GM21528 (cell line): Measurements from ENCODE around the gene CABLES2.

Source experiments
- ATAC-seq: cut with Tn5 transposase; IDR thresholded peaks from one replicate; pipeline ENCODE4 v1.9.1; 2021; ENCODE audit warnings: mild to moderate bottlenecking, moderate library complexity; ENCODE audit not compliant: unreplicated experiment, low FRiP score

CABLES2 gene

DNA sequence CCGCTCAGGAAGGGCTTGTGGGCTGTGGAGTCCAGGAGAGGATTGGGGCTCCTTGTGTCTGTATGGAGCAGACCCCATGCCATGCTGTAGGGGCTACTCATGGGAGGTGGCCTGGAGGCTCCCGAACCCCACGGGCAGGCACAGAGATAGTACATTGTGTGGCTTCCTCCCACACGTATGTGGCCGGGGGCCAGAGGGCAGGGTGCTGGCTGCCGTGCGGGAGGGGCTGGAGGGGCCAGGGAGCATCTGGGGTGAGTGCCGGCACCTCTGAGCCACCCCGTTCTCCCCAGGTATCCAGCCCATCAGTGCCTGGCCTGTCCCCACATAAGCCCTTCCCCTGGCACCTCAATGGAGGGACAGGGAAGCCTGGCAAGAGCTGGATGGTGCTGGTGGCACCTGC is 12.7 kb upstream of the CABLES2 start:
- ATAC-seq = no peak

GRCh38 chr20:62418709-62419487 is 11.8 kb upstream of the CABLES2 start:
- no peak for ATAC-seq

DNA sequence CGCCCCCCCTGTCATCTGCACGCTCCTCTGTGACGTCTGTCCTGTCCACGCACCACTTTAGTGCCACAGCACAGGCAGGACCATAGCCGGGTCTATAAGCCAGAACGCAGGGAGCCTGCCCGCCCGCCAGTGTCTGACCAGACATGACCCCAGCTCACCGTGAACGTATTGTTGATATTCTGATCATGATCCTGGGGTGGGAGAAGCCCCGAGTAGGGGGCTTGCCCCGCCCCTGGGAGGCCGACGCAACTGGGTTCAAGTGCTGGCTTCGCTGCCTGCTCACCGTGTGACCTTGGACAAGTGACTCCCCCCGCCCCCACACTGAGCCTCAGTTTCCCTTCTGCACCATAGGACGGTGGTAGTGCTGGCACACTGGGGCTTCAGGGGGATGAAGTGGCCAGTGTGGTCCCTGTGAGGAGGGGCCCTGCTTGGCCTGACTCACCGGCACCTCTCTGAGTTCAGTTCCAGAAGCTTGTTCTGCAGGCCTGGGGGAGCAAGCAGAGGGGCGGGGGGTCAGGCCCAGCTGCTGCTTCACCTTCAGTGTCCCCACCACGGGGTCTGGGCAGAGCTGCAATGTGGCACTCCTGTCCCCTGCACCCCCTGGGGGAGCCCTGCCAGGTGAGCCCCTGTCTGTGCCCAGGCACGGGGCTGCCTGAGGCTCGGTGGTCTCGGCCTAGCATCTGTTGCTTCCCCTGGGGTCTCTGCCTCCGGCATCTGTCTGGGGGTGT is 11.1 kb upstream of the CABLES2 start:
- no peak for ATAC-seq

- no peak for ATAC-seq
Measured at GRCh38 chr20:62416651-62417637, 9.9 kb upstream of the CABLES2 start.

- no peak for ATAC-seq
Measured at GRCh38 chr20:62415354-62416111, 8.4 kb upstream of the CABLES2 start.

DNA sequence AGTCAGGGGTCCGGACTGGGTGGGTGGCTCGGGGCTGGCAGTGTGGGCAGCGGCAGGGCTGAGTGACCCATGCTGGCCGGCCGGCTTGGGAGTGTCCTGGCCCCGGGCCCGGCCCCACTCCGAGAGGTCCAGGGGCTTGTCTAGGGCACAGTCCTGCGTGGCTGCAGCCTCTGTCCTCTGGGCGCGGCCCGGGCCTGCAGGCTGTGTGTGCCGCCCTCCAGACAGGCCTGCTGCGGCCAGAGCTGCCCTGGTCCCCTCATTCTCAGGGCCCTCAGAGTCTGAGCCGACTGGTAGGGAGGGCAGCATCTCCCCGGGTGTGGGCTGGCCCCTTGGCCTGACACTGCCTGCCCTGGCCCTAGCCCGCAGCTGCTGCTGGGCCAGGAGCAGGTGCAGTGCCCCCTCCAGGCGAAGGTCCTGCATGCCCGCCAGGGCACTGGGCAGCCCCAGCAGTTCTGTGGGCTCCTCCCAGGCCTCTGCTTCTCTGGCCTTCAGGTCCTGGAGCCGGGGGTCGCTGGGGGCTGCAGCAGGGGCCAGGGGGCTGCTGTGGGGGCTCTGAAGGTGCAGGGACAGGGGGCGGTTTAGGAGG is 6.9 kb upstream of the CABLES2 start:
- ATAC-seq = no peak

- no peak for ATAC-seq
Measured at GRCh38 chr20:62413025-62413570, 6.0 kb upstream of the CABLES2 start.

GRCh38 chr20:62412194-62413024 is 5.3 kb upstream of the CABLES2 start:
- ATAC-seq = no peak

- no peak for ATAC-seq
Measured at GRCh38 chr20:62411479-62412193, 4.6 kb upstream of the CABLES2 start.

DNA sequence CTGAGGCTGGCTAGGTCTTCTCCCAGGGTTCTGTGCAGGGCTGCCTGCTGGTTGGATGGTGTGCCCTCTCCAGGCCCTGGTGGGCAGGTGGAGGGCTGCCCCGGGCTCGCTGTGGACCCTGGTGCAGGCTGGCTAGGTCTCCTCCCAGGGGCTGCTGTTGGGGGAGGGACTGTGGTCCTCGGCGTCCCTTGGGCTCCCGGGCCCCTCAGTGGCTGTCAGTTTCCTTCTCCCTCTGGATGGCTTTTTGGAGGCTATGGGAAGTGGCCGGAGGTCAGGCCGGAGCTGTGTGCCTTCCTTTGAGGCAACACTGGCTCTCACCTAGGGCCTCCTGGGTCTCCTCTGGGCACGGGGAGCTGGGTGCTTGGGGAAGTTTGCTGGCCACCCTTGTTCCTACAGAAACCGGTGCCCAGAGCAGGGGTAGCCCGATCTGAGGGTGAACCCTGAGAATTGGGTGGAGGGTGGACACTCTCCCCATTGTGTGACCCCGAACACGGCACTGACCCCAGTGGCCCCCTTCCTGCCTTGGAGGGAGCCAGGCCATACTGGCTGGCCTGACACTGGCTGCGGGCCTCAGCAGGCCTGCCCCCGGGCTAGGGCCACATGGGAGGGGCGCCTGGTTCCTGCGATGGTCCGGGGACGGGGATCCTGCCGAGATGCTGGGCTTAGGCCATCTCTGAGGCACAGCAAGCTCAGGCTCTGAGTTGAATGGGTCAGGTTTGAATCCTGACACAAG is 3.8 kb upstream of the CABLES2 start:
- ATAC-seq = no peak

- no peak for ATAC-seq
Measured at GRCh38 chr20:62409931-62410745, 3.1 kb upstream of the CABLES2 start.

DNA sequence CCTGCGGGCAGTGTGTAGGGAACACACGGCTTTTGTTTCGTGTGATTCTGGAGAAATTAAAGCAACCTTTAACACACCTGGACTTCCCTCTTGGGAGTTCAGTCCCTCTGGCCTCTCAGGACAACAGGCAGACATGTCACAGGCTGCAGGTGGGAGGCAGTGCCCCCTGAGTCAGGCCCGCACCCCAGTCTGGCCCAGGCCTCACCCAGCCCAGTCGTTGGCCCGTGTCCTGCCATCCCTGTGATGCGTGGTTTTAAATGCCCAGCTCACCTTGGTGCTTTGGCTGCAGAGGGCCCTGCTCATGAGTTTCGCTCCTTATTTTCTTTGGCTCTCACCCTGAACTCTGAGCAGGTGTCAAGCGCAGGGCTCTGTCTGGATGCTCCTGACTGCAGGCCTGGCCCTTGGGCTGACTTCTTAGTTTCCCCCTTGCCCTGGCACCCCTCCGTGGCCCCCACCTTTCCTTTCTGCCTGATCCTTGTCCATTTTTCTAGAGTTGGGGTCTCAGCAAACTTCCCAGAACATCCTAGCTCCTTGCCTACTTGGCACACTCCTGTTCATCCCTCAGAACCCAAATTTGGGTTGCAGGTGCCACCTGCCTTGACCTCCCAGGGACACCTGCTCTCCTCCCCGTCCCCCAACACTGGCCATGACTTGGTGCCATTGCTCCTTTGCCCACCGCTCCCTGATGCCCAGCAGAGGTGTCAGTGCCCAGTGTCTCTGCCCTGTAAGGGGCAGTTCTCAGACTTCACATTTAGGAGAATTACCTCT is 2.2 kb upstream of the CABLES2 start:
- no peak for ATAC-seq

DNA sequence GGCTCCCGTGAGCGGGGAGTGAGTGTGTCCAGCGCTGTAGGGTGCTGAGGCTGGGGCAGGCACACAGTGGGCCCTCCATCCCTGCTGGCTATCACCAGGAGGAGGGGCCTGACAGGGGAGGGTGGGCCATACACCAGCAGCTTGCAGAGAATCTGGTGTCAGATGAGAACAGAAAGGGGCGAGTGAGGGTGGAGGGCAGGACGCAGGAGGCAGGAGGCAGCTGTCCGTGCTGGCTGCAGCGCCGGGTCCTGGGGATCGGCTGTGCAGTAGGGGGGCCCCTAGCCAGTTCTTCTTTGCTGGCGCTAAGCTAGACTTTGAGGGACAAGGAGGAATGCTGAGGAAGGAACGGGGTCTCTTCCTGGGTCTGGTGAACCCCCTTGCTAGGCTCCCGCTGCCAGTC is 1.6 kb upstream of the CABLES2 start:
- ATAC-seq = no peak

DNA sequence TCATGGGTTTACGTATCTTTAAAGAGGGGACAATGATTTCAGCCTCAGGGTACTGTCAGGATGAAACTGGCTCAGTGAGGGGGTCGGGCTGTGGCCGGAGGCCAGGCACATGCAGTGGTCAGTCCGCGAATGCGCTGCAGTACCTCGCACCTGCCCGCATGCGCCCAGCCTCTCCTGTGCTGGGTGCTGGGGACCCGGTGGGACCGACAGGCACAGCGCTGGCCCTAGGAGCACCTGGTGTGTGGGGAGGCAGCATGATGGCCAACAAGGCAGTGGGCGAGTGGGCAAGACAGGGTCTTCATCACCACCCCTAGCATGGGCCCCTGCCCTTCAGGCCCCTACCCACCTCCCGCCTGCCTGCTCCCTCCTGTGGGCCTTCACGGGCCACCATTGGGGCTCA is 970 bp upstream of the CABLES2 start:
- no peak for ATAC-seq

- peak; percentile 11 for ATAC-seq
Measured at GRCh38 chr20:62406635-62407176, 379 bp downstream of the CABLES2 start.
